HG03575 (cell line): ENCODE measurements around the gene CFL1.

Experiments used
- ATAC-seq: cut with Tn5 transposase; IDR thresholded peaks from one replicate; pipeline ENCODE4 v1.9.1; 2021; ENCODE audit not compliant: unreplicated experiment, insufficient number of reproducible peaks, low FRiP score; ENCODE audit errors: extremely low read depth

Gene CFL1

GRCh38 chr11:65872586-65873317, 14.8 kb upstream of the CFL1 start, which contains the start of gene EFEMP2:
EFEMP2 (minus strand) TSS chr11:65872800; CDS start chr11:65872354, 446 bp downstream.
- ATAC-seq = no peak

- ATAC-seq = no peak
Measured at GRCh38 chr11:65871811-65872548, 14.0 kb upstream of the CFL1 start.

- ATAC-seq = no peak
Measured at GRCh38 chr11:65870706-65871681, 13.0 kb upstream of the CFL1 start.

GRCh38 chr11:65870307-65870658, 12.3 kb upstream of the CFL1 start:
- ATAC-seq = no peak

- no peak for ATAC-seq
Measured at GRCh38 chr11:65869643-65870306, 11.8 kb upstream of the CFL1 start.

- ATAC-seq = no peak
Measured at GRCh38 chr11:65868907-65869306, 10.9 kb upstream of the CFL1 start.

GRCh38 chr11:65868076-65868667, 10.2 kb upstream of the CFL1 start:
- no peak for ATAC-seq

GRCh38 chr11:65867284-65868071, 9.5 kb upstream of the CFL1 start:
- no peak for ATAC-seq

- no peak for ATAC-seq
Measured at GRCh38 chr11:65866509-65867283, 8.7 kb upstream of the CFL1 start.

- no peak for ATAC-seq
Measured at GRCh38 chr11:65865550-65866172, 7.7 kb upstream of the CFL1 start.

- ATAC-seq = no peak
Measured at GRCh38 chr11:65864706-65865471, 6.9 kb upstream of the CFL1 start.

- ATAC-seq = no peak
Measured at GRCh38 chr11:65863889-65864705, 6.1 kb upstream of the CFL1 start.

- ATAC-seq = no peak
Measured at GRCh38 chr11:65862941-65863888, 5.2 kb upstream of the CFL1 start.

- no peak for ATAC-seq
Measured at GRCh38 chr11:65862191-65862735, 4.3 kb upstream of the CFL1 start.
